Ramos (cell line): Measurements from ENCODE around the gene NDFIP1.

Source experiments
- in situ Hi-C: fragments of 300-500 bp; cut with MboI; formaldehyde crosslinking; loops from one replicate; pipeline ENCODE4 v1.14.3; 2022; ENCODE audit warnings: low sequenced_read_pairs; ENCODE audit not compliant: unreplicated experiment

NDFIP1 gene

DNA sequence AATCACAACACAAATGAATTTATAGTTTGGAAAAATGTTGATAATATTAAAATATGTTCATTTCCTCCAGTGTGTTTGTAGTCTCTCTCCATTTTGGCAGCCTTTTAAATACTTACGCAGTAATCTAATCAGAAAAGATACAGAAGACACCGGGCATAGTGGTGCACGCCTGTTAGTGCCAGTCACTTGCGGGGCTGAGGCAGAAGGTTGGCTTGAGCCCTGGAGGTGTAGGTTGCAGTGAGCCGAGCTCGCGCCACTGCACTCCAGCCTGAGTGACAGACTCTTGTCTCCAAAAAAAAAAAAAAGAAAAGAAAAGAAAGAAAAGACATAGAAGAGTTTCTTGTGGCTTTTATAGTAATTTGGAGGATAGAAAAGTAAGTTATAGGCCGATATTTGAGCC, 41.9 kb downstream of the NDFIP1 start:
- in situ Hi-C loops: loop anchor here (25.0 kb wide), 2 partner anchors 537 to 737 kb away; partner anchors contain the start of gene FGF1

DNA sequence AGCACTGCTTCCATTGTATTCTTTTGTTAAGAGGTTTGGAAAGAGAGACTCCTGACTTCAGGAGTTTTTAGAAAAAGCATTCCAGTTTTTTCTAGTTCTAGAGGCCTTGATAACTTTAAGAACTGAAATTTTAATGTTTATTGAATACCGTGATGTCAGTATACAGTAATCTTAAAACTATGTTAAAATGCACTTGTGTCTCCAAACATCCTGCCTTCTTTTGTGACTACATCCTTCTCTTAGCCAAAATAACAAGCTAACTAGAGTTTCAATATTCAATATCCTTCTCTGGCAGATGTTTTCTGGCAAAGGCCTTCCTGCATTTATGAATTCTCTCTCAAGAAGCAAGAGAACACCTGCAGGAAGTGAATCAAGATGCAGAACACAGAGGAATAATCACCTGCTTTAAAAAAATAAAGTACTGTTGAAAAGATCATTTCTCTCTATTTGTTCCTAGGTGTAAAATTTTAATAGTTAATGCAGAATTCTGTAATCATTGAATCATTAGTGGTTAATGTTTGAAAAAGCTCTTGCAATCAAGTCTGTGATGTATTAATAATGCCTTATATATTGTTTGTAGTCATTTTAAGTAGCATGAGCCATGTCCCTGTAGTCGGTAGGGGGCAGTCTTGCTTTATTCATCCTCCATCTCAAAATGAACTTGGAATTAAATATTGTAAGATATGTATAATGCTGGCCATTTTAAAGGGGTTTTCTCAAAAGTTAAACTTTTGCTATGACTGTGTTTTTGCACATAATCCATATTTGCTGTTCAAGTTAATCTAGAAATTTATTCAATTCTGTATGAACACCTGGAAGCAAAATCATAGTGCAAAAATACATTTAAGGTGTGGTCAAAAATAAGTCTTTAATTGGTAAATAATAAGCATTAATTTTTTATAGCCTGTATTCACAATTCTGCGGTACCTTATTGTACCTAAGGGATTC, 43.1 kb downstream of the NDFIP1 start:
- in situ Hi-C loops: loop anchor here (25.0 kb wide), 2 partner anchors 536 to 736 kb away; partner anchors contain the start of gene FGF1

DNA sequence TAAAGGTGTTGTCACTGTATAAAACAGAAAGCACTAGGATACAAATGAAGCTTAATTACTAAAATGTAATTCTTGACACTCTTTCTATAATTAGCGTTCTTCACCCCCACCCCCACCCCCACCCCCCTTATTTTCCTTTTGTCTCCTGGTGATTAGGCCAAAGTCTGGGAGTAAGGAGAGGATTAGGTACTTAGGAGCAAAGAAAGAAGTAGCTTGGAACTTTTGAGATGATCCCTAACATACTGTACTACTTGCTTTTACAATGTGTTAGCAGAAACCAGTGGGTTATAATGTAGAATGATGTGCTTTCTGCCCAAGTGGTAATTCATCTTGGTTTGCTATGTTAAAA, 43.8 kb downstream of the NDFIP1 start:
- in situ Hi-C loops: loop anchor here (25.0 kb wide), 2 partner anchors 535 to 735 kb away; partner anchors contain the start of gene FGF1

DNA sequence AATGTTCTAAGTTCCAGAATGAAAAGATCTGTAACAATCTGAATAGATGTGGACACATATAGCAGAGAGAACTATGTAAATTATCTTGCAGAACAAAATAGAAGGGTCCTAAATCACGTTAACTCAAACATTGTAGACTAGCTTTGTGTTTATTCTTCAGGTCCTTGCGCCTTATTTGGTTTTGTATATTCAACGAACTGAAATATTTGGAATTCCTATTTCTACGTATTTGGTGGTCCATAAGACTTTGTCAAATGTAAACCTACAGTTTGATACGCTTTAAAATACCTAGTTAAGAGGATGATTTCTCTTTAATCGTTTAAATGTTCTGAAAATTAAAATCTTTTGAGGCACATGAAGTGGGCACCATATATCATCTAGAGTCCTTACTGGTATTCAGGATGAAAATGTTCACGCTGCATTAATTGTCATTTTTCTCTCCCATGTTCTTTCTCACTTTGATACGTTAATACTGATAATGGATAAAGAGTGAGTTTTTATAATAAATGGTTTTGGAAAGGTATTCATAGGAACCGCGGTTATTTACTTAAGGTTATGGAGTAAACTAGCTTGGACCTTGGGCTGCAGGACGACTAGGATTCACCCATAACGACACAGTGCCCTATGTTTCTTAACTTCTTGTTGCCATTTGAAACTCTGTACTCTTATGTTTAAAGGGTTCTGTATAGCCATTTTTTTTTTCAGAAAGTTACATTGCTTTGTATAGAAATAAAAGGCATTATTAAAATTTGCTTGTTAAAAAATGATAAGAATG, 45.3 kb downstream of the NDFIP1 start:
- in situ Hi-C loops: loop anchor here (25.0 kb wide), 2 partner anchors 533 to 733 kb away; partner anchors contain the start of gene FGF1

DNA sequence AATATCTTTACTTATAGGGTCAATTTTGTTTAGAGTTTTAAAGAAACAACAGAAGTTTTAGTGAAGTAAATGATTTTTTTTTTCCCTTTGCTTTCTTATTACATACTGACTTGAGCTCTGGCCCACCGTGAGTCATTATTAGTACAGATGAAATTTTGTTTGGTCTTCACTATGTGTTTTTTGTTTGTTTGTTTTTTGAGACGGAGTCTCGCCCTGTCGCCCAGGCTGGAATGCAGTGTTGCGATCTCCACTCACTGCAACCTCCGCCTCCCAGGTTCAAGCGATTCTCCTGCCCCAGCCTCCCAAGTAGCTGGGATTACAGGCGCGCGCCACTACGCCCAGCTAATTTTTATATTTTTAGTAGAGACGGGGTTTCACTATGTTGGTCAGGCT, 45.9 kb downstream of the NDFIP1 start:
- in situ Hi-C loops: loop anchor here (25.0 kb wide), 2 partner anchors 533 to 733 kb away; partner anchors contain the start of gene FGF1

DNA sequence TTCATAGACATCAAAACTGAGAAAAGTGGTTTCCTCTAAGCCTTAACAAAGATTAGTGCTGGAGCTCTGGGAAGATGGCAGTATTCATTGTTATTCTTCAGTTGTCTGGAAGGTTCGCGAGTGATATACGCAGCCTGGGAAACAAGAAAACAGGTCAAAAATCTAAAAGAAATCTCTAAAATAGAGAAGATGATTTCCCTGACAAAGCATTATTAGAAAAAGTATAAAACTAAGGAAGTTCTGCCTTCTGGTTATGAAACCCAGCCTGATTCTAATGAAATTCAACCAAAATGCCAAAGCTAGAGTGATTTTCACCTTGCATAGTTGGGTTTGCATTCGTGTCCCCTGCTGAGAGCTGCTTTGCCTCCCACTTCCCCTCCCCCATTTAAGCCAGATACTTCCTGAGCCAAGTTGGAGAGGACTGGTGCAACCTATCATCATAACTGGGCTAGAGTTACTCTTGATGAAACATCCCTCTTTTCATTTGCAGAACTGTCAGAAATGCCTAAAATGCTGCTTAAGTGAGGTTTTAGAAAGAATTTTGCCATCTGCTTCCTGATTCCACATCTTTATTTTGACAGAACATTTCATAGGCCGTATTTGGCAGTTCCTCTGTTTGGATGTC, 48.4 kb downstream of the NDFIP1 start:
- in situ Hi-C loops: loop anchor here (25.0 kb wide), 2 partner anchors 530 to 730 kb away; partner anchors contain the start of gene FGF1

DNA sequence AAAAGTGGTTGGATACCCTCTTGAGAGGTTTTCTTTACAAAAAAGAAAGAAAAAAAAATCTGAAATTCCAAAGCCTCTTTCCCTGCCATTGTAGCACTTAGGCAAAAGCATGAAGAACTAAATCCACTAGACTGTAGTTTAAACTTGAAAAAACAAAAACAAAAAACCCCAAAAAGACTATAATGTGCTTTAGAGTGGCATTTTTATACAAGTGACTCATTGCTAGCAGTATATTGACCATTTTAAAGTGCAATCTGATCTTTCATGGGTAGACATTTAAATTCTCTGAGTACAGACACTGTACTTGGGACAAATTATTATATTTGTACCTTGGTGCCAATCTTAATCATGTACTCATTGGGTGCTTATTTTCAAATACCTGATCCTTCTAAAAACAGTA, 50.8 kb downstream of the NDFIP1 start:
- in situ Hi-C loops: loop anchor here (25.0 kb wide), 2 partner anchors 528 to 728 kb away; partner anchors contain the start of gene FGF1

DNA sequence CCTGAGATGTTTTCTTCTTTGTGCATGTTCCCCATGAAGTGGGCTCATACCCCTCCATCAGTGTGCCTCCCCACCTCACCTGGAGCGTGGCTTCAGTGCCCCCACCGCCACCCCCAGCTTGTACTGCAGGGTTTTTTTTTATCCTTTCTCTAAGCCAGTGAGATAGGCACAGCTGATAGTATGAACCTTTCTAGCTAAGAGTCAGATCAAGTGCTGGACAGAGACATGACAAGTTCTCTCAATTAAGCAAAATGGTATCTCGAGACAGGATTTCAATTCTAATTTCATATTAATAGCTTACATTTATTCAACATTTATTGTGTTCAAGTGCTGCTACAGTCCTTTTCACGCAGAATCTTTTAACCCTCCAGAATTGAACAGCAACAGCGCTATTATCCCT, 55.7 kb downstream of the NDFIP1 start:
- in situ Hi-C loops: loop anchor here (25.0 kb wide), 2 partner anchors 523 to 723 kb away; partner anchors contain the start of gene FGF1

DNA sequence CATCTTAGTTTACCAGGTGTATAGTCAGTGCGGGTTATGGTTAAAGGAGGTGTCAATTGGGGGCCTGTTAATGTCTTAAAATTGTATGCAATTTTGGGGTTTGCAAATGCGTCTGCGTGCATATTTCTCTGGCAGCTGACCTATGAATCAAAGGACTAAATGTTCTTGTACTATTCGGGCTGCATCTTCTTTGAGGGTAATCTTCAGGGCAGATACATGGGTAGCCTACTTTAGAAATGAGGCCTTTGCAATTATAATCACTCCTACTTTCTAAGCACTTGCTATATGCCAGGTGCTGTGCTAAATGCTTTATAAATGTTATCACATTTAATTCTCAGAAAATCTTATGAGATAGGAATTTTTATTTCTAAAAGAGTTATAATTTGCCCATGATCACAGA, 58.2 kb downstream of the NDFIP1 start:
- in situ Hi-C loops: loop anchor here (25.0 kb wide), 2 partner anchors 521 to 721 kb away; partner anchors contain the start of gene FGF1

DNA sequence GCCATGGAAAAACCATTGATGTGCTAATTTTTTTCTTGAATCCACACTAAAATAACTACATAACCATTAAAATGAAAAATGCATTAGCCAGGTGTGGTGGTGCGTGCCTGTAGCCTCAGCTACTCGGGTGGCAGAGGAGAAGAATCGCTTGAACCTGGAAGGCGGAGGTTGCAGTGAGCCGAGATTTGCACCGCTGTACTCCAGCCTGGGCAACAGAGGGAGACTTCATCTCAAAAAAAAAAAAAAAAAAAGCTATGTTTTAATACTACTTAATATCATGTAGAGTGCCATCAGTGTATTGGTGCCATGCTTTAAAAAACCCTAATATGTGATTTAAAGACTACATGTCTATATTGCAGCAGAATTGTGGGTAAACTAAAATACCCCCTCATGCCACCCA, 58.9 kb downstream of the NDFIP1 start:
- in situ Hi-C loops: loop anchor here (25.0 kb wide), 2 partner anchors 520 to 720 kb away; partner anchors contain the start of gene FGF1

DNA sequence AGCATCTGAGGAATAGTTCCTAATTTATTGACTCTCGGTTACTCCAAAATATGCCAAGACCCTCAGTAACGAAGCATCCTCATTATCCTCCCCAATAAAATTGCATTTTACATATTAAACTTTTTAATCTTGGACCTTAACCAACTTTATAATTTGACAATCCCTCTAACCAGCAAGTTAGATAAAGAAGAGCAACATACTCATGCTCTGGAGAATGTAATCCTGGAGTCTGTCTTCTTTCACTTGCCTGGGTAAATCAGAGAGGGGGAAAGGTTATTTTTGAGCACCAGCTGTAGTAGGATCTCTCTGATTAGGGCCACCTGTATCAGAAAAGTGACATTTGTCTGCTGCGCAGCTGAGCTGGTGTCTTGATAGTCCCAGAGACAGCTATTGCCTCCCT, 59.8 kb downstream of the NDFIP1 start:
- in situ Hi-C loops: loop anchor here (25.0 kb wide), 2 partner anchors 519 to 719 kb away; partner anchors contain the start of gene FGF1

DNA sequence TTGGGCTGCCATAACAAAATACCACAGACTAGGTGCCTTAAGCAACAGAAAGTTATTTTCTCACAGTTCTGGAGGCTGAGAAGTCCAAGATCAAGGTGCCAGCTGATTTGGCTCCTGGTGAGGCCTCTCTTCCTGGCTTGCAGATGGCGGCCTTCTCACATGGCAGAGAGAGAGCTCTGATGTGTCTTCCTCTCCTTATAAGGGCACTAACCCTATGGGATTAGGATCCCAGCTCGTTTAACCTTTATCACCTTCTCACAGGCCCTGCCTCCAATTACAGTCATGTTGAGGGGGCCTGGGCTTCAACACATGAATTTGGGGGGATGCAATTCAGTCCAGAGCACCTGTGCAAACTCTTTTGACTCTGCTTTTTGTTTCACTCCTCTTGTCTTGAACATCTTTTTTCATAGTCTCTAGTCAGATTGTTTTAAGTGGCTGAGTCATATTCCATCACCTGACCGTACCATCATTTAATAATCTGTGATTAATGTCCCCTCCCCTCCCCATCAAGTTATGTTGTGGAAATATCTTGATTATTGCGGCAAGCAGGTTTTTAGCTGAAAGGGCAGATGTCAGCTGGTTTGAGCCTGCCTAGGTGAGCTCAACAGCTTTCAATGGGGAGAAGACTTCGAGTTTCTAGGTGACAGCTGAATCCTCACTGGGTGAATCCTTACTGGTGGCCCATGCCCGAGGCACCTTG, 61.8 kb downstream of the NDFIP1 start:
- in situ Hi-C loops: loop anchor here (25.0 kb wide), 2 partner anchors 517 to 717 kb away; partner anchors contain the start of gene FGF1

DNA sequence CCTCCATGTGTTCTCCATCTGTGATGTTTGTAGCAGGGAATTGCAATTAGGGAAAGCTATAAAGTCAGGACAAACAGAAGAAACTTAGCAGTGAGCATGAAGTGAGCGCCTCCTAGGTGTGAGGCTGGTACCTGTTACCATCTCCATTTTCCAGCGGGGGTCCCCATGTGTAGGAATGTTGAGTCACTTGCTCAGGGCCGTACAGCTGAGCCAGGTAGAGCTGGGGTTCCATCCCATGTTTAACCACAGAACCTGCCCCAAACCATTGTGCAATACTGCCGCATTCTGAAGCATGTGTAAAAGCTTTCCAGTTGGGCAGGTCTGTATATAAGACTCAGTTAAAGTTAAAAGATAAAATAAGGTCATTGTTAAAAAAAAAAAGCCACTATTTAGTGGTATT, 62.7 kb downstream of the NDFIP1 start:
- in situ Hi-C loops: loop anchor here (25.0 kb wide), 2 partner anchors 516 to 716 kb away; partner anchors contain the start of gene FGF1

DNA sequence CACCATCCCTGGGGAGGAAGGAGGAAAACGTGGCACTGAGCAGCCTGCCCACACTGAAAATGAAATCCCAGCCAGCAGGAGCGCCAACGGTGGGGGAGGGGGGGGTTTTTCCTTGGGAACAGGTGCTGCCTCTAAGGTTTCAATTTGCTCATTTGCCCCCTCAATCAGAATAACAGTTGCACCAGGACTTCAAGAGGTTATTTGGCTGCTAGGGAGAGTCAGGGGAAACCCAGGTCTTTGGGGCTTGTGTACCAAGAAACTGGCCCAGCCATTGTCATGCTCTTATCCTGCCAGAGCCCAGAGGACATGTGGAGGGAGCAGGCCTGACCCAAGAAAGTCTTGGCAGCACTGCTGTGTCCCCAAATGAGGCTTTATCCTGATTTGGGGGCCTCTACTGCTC, 66.5 kb downstream of the NDFIP1 start:
- in situ Hi-C loops: no loop called here

DNA sequence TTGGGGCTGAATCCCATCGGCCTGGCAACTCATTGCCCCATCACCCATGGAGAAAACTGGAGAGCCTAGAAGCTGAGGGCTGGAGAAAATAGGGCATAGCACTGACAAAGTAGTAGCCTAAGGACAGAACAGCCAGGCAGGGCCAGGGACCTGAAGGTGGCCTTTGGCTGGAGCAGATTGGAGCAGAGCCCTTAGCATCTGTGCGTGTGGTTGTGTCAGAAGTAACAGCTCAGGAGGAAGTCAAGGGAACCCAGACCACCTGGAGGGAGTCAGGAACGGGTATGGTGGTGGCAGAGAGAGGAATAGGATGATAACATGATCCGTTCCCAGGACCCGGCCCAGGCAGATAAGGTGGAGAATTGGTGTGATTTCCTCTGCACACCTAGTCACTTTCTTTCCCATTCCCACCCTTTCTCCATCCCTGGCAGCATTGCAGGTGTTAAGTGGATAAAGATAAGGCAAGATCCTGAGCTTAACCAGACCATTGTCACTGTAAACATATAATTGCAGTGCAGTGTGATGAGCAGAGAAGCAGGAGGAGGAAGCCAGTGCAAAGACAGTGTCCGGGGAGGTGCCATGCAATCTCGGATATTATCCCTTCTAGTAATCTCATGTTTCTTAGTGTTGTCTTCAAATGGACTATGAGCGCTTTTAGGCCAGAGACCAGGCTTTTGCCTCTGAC, 67.0 kb downstream of the NDFIP1 start:
- in situ Hi-C loops: no loop called here

DNA sequence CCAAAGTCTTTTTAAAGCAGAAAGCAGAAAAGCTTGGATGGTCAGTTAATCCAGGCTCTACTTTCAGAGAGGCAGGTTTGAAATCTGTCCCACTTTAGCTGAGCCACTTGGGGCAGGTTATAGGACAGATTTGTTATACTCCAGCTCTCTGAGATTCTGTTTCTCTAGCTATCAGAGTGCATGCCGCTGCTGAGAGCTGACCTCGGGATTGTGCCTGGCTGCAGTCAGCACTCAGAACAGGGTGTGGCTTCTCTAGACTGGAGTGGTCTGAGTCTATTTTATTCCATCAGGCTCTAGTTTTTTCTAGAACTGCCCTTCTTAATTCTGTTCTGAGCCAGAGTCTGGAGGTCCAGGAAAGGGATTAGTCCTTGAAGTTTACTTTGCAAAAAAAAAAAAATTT, 67.7 kb downstream of the NDFIP1 start:
- in situ Hi-C loops: no loop called here

DNA sequence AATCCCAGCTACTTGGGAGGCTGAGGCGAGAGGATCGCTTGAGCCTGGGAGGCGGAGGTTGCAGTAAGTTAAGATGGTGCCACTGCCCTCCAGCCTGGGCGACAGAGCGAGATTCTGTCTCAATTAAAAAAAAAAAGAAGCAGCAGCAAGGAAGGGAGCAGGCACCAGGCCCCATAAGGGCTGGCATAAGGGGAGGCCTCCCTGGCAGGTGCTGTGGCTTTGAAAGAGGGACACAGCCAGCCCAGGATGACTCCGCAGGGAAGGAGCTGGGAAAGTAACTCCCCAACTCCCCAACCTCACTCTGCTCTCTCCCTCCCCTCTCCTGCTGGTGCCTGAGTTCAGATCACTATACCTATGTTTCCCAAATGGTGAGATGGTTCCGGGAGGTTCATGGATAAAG, 70.1 kb downstream of the NDFIP1 start:
- in situ Hi-C loops: no loop called here

DNA sequence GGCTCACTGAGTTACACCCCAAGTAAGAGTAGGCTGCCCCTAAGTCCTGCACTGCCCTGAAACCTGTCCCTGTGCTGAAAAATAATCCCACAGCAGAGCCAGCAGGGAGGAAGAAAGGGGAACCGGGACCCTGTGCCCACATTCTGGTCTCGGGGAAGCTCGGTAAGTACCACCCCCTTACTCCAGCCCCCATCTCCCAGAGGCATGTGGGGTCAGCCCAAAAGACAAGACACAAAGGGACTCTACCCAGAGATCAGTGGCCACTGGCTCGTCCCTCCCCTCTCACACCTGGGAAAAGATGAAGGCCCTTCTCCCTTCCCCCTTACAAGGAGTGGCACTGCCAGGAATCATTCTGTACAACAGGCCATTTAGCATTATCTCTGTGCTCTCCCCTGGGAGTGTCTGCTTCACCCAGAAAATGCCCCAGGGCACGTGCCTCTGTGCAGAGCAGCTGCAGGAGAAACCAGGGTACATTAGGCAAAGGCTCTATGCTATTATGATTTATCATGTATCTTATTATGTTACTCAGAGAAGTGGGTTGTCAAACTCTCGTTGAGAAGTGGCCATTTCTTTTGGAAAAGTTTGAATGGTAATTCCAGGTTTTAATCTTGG, 71.3 kb downstream of the NDFIP1 start:
- in situ Hi-C loops: no loop called here
